ENCODE data around the gene MACIR. TPM values are rescaled to one million over a fixed set of nuclear protein-coding genes. Genes with fewer than 3 reads are reported as not detected.

The MACIR gene
- total RNA-seq, 1 donor from 2014 or later, result 3.4 TPM

DNA sequence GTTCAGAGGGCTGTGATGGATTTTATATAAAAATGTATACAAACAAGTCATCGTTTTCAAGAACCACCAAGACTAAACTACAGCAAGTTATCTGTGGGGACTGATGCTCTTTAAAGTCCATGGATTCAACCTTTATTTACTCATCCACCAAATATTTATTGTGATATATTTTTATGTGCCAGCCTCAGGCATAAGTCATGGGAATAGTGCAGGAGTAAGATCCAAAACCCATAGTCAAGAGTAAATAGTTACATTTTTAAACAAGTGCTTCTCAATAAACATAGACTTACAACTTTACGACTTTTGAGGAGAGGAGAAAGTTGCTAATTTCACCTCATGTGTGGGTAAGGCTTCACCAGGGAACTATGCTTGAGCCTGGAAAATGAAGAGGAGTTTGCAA is 24.6 kb downstream of the MACIR start:
- intact Hi-C loops (cut with DNase I), result no loop called here
- DNase-seq (ENCODE audit: low spot score), result no peak

DNA sequence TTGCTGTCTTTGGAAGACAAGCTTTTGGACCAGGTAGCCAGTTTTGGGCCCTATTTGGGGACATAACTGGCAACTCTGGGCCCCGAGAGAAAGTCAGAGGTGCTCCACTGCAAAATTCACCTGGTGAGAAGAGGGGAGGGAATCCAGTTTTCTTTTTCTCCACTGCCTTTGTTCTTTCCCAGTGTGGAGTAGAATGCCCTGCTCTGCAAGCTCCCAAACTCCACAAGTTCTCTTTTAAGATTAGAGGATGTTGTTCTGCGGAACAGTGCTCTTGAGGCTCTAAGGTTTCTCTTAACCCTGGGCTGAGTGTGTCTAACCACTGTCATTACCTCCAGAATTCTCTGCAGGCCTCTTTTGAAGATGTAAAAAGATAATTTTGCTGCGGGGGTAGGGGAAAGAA is 25.3 kb downstream of the MACIR start:
- intact Hi-C loops (cut with DNase I), result no loop called here
- no peak for DNase-seq (ENCODE audit: low spot score)

DNA sequence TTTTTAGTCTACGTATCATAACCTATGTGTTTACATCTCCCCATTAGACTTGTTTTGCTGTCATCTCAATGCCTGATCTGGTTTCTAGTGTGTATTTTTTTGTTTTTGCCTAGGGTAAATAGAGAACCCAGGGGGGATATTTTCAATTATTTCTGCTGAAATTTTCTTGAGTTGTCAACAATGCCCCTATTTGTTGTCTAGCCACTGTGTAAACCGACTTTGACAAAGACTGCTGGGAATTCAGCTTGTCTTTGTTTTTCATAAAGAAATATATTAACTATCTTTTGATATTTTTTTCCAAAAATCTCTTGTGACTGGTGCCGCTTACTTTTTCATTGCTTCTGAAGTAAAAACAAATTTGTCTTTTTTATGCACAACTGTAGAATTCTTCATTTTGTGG is 28.1 kb downstream of the MACIR start:
- no peak for DNase-seq (ENCODE audit: low spot score)
- intact Hi-C loops (cut with DNase I), result no loop called here

DNA sequence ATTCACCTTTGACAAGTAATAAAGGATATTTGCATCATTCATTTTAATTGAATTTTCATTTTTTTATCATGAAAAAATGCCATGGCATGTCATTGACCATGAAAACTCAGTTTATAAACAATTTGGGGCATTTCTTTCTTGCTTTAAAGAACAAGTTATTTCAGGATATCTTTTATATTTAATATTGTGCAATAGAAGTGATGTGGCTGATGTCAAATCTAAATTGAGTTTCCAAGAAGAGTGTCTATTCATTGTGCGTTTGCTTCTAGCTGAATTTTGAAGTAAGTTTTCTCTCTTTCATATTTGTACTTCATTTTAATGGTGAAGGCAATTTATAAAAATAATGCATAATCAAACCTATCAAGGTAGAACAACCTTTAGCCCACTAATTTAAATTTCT is 30.5 kb downstream of the MACIR start:
- DNase-seq (ENCODE audit: low spot score), result no peak
- intact Hi-C loops (cut with DNase I), result no loop called here

DNA sequence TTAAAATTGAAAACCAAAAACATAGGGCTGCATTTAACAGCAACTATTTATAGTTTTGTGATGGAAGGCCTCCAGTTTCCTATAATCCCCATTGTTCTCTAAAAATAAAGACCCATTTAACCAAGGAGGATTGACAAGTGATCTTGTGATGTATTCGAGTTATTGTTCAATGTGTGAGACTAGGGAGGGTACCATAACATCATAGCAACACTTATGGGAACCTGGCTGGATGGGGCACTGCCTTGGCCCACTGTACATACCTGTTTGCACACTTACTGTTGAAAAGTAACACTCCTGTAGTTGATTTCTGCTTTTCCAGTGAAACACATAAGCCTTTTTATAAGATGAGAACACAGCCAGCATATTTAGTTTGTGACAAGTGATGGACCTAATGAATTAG is 32.3 kb downstream of the MACIR start:
- DNase-seq (ENCODE audit: low spot score), result no peak
- intact Hi-C loops (cut with DNase I), result no loop called here

DNA sequence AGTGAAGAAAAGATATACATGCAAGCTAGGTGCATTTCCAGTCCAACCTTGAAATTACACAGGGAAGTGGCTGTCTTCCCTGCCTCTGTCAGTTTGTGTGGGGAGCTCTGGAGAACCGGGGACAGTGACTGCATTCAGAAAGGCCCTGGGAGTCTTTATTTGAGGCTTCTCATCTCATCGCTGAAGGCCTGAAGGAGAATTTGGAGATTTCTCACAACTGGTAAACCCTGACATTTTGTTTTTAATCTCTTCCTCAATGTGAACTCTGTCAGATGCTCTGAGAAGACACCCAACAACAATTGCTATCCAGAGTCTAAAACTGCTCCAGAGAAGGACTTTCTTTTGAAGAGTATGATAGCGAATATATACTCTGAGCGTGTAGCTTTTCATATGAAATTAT is 33.0 kb downstream of the MACIR start:
- intact Hi-C loops (cut with DNase I), result no loop called here
- DNase-seq (ENCODE audit: low spot score), result no peak

DNA sequence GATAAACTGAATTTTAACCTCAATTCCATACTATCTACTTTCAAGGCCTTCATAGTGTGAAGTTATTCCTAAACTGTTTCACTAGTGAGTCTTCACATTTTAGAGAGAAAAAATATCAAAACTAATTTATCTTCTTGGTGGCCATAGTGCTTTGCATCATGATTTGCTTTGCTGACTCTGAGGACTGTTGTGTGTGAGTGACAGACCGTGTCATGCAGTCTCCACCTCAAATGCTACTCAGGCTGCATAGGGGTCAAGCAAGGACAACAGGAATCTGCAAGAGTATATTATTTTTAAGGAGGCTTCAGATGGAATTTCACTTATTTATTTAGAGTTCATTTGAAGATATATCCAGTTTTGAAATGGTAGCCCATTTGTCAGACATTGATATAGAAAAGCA is 34.5 kb downstream of the MACIR start:
- no peak for DNase-seq (ENCODE audit: low spot score)
- intact Hi-C loops (cut with DNase I), result no loop called here

DNA sequence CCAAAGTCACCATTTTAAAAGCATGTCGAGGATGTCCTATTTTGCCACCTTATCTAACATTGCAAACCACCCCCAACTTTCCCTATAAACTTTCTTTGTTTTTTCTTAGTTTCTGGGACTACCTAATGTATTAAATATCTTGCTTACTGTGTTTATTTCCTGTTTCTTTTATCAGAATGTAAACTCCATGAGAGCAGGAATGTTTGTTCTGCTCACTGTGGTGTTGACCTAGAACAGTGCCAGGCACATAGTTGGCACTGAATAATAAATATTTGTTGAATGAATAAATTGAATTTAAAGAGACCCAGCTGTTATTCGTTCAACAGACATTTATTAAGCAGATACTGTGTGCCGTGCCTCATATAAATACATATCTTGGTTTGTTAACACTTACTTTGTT is 35.2 kb downstream of the MACIR start:
- intact Hi-C loops (cut with DNase I), result no loop called here
- DNase-seq (ENCODE audit: low spot score), result no peak

DNA sequence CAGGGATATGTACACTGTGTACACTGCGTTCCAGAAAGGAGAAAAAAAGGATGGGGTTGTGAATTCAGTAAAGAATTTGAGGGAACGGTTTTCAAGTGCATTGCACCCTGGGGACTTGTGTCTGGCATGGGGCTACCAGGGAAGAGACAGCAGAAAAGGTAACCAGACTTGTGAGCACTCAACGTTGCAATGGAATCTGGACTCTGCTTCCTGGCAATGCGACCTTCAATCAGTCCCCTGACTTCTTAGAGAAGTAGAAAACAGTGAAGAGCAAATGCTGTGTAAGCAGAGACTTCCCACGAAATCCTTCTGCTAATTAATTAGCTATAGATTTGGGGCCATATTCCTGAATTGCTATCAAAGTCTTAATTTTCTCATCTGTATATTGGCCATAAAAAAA is 36.3 kb downstream of the MACIR start:
- intact Hi-C loops (cut with DNase I), result no loop called here
- DNase-seq (ENCODE audit: low spot score), result no peak

DNA sequence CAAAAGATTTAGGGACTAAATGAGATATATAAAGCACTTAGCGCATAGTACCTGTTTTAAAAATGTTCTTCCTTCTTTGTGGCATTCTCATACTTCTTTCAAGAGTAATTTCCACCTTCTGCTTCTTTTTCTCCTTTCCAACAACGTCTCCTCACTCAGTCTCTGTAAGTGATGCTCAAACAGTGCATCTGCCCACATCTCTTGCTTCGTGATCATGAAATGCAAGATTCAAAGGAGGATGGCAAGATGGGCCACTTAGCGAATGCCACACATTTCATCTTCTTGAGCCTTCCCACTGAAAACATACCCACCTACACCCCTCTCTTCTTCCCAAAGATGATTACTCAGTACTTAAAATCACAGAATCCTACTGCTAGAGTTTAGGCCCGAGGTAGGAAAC is 36.9 kb downstream of the MACIR start:
- no peak for DNase-seq (ENCODE audit: low spot score)
- intact Hi-C loops (cut with DNase I), result no loop called here

DNA sequence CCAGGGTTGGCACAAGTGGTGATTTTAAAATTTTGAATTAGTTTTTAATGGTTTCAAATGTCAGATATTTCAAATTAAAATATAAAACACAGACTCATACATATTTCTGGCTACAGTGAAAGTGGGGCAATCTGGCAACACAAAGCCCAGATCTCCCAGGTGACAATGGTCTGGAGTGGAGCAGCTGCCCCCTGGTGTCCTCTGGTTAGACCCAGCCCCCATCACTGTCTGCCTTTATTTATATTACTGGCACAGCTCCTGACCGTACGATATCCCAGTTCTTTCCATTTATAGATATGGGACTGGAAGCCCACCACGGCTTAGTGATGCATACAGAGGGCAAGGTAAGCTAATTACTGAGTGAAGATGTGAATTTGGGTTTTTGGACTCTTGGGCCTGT is 37.3 kb downstream of the MACIR start:
- no peak for DNase-seq (ENCODE audit: low spot score)
- intact Hi-C loops (cut with DNase I), result no loop called here

DNA sequence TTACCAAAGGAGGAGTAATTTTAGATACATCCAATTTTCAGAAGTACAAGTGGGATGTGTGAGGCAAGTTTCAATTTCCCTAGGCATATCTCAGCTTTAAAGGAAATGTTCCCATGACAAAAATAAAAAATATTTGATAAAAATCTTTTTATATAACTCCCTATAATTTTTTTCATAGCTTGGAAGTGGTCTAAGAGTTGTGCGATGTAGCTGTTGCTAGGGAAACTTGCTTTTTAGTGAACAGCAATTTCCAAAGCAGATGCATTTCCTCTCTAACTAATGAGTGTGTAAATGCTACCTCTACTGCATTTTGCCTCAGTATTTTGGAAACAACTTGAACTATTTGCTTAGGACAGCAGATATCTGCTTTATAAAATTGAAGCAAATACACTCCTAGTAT is 39.6 kb downstream of the MACIR start:
- DNase-seq (ENCODE audit: low spot score), result no peak
- intact Hi-C loops (cut with DNase I), result no loop called here

DNA sequence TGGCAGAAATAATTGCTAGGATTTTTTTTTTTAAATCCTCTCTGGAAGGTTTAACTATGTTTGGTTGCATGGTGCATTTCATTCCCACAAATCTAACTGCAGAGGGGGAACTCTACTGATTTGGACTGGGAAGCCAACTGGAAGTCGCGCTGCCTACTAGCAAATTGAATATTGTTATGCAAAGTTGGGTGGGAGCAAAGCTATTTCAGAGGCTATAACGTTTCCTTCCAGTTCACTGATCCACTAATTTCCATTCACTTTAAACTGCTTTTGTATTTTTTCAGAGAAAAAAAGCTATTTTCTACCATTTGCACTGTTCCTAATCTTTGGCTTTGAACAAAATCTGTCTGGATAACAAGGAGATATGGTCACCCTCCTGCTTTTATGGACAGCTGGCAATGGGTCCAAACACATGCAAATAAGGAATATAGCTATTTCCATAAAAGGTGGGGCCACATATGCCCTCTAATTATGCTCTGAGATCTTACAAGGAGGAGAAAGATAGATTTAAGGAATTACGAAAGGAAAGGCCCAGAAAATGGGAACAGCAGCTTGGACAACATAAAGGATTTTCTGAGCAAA is 40.1 kb downstream of the MACIR start:
- intact Hi-C loops (cut with DNase I), result no loop called here
- no peak for DNase-seq (ENCODE audit: low spot score)

DNA sequence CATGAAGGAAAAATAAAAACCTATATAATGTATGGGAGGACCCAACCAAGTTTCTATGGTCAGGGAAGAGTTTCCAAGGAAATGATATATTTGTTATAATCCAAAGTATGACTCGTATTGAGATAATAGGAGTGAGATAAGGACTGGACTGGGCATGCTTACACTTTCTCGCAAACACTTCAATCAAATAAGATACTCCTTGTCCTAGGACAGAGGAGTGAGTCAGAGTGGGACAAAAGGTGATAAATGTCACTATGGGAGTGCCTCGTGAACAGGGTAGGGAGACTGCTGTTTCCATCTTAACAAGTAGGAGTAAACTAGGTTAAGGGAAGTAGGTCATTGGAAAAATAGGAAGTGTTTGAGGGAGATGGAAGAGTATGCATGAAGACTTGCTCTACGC is 47.2 kb downstream of the MACIR start:
- DNase-seq (ENCODE audit: low spot score), result no peak
- intact Hi-C loops (cut with DNase I), result no loop called here

DNA sequence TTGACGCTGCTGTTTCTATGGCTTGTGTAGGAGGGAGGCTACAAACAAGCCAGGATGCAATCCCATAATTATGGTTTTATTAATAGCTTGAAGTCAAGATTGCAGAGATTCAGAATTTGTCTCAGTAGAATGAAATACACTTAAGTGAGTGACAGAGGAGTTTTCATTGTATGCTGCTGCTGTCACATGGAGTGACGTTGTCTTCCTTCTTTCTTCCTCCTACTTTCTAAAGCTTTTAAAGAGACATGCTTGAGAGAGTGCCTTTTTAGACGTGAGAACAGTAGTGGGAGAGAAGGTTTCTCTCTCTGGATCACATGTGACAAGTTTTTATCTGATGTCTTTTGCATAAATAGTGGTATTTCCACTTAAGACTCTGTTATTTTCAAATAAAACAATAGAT is 48.9 kb downstream of the MACIR start:
- intact Hi-C loops (cut with DNase I), result no loop called here
- no peak for DNase-seq (ENCODE audit: low spot score)

DNA sequence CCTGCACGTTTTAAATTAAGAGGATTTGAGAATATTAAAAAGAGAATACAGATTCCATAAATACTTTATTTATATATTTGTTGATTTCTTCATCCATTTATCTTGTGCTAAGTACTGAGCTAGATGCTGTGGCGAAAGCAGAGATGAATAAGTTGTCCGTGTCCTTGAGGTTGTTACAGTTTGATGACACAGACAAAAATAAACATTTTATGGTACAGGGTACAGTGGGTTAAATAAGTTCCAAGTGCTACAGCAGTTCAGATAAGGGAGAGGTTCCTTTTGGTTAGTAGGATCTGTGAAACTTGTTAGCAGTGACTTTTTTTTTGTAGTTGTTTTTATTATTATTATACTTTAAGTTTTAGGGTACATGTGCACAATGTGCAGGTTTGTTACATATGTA is 50.2 kb downstream of the MACIR start:
- intact Hi-C loops (cut with DNase I), result no loop called here

DNA sequence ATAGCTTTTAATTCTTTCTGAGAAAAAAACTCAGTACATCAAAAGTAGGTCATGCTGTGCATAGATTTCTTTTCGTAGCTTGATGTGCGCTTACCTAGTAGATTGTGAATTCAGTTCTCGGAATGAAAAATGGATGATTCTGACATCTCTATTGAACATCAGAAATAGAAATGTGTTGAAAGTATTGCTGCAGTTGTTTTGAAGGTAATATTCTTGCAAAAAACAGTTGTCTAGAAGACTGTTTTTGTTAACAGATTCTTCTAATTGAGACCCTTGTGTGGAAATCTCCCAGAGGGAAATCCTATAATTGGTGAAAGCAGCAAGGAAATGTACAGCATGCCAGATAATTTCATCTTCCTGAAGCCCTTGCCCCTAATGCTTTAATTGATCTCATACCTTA is 54.5 kb downstream of the MACIR start:
- intact Hi-C loops (cut with DNase I), result no loop called here
- no peak for DNase-seq (ENCODE audit: low spot score)

More for the DNA sequence above, 50.2 kb downstream of the MACIR start:
- no peak for DNase-seq (ENCODE audit: low spot score)

DNA sequence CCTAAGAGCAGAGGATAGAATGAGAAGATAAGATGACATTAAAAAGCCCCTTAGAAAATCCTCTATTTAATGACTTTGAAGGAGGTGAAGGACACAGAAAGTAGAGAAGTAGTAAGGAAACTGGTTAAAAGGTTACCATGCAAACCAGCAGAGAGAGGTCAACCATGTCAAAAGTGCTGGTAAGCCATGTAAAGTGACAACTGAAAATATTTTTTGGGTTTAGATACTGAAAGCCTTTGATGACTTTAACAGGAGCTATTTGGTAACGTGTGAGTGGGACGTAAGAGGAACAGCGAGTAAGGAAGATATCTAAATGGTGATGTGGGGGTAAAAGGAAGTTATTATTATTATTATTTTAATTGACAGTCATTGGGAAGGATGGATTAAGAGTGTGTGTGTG is 56.9 kb downstream of the MACIR start:
- no peak for DNase-seq (ENCODE audit: low spot score)
- intact Hi-C loops (cut with DNase I), result no loop called here

DNA sequence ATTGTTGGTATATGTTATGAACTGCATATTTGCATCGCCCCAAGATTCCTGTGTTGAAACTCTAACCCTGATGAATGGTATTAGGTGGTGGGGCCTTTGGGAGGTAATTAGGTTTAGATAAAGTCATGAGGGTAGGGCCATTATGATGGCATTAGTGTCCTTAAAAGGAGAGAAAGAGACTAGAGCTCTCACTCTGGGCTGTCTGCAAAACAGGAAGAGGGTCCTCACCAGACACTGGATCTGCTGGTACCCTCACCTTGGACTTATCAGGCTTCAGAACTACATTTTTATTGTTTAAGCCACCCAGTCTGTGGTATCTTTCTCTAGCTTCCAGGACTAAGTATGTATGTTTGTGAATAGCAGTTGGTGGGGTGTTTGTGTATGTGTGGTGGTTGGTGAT is 68.9 kb downstream of the MACIR start:
- DNase-seq (ENCODE audit: low spot score), result no peak
- intact Hi-C loops (cut with DNase I), result no loop called here

DNA sequence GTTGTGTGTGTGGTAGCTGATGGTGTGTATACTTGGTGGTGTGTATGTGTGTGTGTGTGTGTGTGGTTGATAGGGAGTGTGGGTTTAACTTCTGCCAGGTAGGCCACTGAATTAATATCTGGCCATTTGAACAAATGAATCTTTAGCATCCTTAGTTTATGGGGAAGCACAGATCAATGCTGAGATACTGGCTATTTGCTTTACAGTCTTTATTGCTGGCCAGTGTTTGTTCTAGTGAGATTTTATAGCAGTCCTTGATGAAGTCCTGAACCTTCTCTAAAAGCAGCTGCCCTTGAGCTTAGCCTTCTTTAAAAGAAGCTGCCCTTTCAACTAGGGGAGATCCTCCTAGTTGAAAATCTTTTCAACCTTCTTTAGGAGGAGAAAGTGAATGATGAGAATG is 69.3 kb downstream of the MACIR start:
- intact Hi-C loops (cut with DNase I), result no loop called here
- no peak for DNase-seq (ENCODE audit: low spot score)

Data from cardiac septum (tissue), 1 donor.